GF-D8 (cell line): ENCODE measurements around the gene MYO1C.

Source experiments
- DNase-seq: peaks from one replicate; lab custom pipeline; 2025; lab: John Stamatoyannopoulos, UW

MYO1C gene

DNA sequence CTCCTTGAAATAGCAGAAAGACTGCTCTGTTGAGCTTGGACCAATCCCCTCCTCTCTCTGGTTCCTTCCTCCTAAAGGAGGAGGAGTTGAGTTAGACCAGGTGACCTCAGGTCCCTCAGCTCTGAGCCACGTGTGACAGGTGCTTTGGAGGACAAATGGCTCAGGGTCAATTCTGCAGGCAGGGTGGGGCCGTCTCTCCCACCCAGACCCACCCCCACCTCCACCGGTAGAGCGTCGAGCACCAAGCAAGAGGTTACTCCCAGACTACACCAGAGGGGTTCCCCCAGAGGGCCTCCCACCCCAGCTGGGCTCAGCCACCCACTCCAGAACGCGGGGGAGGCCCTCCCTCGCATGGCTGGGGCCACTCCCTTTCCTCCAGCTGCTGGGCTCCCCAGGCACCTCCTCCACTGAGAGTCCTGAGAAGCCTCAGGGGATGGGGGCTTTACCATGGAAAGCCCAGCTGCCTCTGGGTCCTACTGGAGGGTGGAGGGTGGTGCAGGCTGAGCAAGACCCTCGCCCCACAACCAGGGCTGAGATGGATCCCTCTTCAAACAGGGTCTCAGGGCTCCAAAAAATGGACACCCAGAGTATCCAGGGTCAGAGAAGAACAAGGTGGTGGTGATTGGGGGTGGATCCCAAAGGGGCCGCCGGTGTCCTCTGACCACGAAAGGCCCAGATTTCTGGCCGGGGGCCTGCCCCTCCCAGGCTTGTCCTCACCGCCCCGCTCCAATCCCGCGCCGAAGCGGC lies 7.6 kb downstream of the MYO1C start:
- no peak for DNase-seq

DNA sequence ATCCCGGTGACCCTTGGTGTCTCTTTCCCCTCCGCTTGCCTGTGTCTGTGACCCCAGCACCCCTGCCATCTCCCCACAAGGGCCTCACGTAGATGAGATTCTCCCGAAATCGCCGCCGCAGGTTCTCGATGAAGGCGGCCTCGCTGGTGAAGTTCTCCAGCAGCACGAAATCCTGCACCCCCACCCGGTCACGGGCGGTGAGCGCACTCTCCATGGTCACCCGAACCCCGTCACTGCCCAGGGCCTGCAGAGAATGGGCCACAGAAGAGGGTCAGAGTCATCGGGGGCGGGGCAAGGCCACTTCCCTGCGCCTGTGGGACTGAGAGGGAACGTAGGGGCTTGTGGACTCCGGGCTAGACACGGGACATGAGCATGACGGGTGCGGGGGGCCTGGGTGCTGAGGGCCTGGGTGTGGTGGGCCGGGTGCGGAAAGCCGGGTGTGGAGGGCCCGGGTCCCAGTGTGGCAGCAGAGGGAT lies 8.4 kb downstream of the MYO1C start:
- no peak for DNase-seq

DNA sequence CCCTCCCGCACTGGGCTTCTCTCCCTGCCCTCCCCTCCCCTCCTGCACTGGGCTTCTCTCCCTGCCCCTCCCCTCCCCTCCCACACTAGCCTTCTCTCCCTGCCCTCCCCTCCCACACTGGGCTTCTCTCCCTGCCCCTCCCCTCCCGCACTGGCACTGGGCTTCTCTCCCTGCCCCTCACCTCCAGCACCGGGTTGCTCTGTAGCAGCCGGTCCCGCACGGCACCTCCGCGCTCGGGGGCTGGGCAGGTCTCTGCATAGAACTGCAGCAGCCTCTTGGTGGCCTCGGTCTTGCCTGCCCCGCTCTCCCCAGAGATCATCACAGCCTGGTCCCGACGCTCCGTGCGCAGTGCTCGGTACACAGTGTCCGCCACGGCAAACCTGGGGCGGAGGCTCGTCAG lies 9.8 kb downstream of the MYO1C start:
- no peak for DNase-seq

DNA sequence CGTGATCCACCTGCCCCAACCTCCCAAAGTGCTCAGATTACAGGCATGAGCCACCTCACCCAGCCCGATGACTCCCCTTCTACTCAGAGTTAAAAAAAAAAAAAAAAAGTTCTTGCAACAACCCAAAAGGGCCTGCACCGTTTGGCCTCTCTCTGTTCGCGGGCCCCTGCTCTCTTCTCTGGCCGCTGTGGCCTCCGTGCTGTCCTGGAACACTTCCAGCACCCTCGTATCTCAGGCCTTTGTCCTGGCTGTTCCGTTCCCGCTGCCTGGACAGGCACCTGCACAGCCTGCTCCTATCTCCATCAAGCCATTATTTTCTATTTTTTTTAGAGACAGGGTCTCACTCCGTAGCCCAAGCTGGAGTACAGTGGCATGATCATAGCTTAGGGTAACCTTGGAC lies 10.8 kb downstream of the MYO1C start:
- DNase-seq, result no peak

DNA sequence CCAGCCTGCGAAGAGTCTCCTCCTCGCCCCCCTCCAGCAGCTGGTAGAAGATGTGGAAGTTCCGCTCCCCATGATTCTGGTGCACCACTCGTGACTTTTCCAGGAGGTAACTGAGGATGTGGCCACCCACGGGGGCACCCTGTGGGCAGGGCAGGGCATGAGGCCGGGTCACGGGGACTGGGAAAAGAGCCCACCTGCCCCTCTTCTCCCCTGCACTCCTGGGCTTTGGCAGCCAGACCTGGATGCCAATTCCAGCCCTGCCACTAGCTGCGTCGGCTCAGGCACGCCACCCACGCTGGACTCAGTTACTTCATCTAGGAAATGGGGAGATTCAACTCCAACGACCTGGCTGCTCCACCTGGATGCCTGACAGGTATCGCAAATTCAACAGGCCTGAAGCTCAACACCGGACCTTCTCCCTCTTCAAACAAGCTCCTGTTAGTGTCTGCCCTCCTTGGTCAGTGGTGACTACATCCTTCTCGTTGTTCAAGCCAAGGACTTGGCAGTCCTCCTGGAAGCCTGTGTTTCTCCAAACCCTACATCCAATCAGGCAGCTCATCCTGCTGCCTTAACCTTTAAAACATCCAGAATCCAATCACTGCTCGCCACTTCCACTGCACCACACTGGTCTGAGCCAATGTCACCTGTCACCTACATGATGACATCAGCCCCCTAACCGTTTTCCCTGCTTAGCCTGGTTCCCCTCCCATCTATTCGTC lies 11.6 kb downstream of the MYO1C start:
- DNase-seq, result no peak

DNA sequence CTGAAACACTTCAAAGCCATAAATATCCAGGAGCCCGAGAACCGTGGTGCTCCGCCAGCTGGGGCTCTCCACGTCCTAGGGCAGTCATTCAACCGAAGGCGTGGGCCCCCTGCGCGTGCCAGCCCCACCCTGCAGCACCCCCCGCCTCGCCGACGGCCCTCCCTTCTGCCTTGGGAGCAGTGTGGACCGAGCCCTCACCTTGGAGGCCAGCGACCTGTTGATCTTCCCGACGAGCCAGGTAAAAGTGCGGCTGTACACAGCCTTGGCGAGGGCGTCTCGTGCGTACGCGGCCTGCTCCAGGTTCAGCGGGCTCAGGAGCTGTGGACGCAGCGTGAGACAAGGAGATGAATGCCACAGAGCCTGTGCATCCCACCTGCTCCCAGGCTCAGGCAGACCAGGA lies 14.1 kb downstream of the MYO1C start:
- DNase-seq, result no peak

DNA sequence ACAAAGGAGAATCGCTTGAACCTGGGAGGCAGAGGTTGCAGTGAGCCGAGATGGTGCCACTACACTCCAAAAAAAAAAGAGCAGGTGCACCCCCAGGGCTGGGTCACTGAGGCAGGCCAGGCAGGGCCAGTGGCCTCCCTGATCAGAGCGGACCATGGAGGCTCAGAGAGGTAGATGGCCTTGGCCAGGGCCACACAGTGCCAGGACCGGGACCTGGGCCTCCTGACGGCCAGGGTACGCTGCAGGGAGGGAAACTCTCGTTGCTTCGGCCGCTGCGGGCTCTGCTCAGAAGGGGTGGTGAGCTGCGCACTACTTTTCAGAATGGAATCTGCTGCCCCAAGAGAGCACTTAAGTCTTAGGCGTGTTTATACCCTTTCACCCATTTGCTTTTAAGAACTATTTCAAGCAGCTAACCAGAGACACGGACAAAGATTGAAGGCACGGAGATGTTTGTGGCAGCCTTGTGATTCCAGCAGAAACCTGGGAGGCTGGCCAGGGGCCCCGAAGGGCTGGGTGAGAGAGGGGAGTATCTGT lies 17.1 kb downstream of the MYO1C start:
- DNase-seq, result no peak

DNA sequence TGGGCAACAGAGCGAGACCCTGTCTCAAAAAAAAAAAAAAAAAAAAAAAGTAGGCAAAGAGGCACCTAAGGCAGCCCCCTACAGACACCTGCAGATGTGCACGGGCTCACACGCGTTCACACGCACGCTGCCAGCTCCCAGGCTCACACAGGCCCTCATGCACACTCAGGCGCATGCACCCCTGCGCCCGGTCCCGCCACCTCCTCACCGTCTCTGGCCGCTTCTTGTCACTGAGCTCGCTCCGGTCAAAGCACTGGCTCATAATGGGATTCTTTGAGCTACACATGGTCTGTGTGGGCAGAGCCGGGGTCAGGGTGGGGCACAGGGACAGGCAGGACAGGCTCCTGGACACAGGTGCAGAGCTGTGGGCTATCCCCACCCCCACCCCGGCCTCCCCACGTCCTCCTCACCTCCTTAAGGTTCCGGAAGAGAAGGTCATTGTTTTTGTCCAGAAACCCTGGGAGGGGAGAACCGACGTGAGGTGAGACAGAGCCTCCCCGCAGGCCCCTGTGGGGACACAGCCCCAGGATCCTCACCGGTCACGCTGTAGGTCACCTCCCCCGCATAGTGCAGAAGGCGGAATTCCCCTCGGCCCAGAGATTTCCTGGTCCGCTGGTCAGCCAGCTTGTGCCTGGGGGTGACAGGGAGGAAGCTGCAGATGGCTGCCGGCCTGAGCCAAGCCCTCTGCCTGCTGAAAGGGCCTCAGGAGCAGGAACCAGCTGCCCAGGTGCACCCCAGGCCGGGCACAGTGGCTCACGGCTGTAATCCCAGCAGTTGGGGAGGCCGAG lies 17.9 kb downstream of the MYO1C start:
- no peak for DNase-seq

DNA sequence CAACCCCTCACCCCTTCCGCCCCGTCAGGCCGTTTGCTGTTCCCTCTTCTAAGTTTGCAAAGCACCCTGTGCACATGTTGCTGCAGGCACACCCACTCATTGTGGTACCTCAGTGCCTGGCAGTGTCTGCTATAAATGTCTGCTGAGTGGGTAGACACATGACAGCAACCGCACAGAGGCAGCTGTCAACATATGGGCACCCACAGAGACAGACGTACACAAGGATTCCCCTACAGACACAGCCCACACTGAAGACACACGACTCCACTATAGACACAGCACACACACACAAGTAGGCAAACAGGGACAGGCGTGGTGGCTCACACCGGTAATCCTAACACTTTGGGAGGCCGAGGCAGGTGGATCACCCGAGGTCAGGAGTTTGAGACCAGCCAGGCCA lies 18.6 kb downstream of the MYO1C start:
- no peak for DNase-seq

DNA sequence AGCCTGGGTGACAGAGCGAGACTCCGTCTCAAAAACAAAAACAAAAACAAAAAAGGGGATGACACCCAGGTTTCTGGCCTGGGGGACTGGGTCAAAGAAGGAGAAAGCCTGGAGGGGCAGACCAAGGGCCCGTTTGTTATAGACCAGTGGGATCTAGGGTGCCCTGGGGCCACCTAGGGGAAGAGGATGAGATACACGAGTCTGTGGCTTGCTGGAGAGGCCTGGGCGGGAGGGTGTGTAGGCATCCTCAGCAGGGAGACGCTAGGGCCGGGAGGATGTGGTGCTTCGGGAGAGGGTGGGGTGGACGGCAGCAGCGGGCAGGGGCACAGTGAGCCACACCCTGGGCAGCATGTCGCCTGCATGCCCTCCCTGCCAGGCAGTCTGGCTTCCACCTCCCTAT lies 19.3 kb downstream of the MYO1C start:
- no peak for DNase-seq

DNA sequence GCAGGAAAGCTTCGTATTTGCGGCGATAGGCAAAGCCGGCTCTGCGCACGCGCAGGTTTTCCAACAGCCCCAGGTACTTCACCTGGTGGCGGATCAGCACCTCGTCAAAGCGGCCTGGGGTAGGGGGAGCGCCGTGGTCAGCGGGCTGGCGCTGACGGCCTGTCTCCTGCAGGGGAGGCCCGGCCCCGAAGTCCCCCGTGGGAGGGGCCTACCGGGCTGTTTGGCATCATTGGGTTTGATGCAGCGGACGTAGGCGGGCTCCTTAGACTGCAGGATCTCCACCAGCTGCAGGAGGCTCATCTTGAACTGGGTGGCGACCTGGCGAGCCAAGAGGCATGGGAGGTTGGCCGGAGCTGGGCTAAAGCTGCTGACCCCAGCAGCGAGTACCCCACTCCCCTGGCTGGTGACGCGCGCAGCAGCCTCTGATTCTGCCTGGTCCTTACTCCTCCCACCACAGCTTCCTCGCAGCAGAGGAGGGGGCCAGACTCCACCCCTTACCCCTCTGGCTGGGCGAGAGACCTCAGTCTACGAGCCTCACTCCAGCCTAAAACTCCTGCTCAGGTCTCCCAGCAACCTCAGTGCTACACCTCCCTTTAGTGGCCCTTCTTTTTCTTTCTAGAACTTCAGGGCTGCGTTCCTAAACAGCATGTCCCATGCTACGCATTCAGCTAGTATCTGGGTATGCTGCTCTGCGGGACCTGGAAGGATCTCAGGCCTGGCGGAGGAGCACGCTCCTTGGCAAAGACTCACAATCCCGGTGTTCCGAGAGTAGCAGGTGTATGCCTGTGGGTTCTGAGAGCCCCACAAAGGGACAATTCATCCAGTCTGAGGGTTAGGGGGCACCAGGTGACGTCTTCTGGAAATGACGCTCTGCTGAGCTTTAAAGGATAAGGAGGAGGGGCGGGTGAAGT lies 20.3 kb downstream of the MYO1C start:
- no peak for DNase-seq

DNA sequence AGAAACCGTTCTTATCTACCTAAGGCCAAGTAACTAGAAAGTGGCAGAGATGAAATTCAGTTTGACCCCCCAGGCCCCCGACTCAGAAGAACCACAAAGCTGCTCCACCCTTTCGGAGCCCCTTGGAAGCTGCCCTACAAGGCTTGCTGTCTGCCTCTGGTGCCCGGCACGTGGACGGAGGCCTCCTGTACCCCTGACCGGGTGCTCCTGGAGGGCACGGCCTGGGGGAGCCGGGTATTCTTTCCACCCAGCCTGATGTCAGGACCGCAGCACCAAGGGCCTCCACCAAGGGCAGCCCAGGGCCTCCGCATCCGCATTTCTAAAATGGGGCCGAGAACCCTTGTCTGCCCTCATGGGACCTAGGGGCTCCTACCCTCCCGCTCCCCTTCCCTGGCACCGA lies 21.0 kb downstream of the MYO1C start:
- no peak for DNase-seq

DNA sequence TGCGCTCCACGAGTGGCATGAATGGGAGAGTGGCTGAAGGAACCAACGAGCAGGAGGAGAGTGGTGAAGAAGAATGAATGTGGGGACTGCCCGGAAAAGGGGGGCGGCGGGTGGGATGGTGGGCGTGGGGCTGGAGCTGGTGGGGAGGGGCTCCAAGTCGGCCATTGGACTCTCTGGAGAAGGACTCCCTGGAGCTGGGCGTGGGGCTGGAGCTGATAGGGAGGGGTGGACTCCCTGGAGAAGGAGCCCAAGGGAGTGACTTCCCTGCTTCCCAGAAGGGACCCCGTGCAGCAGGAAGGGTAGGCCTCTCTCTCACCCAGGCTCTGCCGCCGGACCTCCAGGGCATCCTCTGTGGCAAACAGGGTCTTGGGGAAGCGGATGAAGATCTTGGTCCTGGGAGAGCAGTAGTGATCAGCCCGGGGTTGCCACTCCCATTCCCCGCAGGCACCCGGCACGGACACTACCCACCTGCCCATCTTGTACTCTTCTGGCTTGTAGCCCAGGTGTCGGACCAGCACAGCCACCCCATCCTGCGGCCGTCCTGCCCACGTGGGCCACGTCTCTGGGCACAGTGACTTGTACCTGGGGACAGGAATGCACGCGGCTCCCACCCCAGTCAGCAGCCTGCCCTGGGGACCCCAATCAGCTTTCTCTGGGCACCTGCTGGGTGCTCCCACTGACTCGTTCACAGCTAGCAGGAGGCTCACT lies 21.6 kb downstream of the MYO1C start:
- DNase-seq, result no peak

DNA sequence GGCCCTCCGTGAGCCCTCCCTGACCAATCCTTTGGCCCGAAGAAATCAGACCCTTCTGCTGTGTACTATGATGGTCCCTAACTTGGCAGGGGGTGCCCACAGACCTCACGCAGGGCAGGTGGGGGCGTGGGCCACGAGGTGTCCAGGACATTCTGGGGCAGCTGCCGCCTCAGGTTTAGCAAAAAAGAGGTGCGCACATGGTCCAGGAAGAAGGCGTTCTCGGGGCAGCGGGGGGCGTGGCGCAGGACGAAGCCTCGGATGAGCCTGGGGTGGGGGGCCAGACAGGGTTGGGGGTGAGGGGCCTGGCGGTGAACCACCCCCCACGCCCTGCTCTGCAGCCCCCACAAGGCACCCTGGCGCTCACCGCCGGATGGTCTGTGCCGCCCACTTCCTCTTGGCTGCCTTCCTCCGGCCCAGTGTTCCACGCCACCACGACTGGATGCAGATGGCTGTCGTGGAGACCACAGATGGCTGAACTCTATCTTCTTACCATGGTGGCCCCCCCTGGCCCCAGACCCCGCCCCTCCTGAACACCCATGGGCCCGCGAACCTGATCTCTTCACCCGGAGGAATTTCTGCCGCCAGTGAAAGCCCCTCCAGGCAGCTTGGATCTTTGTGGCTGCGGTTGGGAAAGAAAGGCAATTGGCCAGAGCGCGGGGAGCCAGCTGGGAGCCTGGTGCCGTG lies 22.3 kb downstream of the MYO1C start:
- DNase-seq, result no peak

DNA sequence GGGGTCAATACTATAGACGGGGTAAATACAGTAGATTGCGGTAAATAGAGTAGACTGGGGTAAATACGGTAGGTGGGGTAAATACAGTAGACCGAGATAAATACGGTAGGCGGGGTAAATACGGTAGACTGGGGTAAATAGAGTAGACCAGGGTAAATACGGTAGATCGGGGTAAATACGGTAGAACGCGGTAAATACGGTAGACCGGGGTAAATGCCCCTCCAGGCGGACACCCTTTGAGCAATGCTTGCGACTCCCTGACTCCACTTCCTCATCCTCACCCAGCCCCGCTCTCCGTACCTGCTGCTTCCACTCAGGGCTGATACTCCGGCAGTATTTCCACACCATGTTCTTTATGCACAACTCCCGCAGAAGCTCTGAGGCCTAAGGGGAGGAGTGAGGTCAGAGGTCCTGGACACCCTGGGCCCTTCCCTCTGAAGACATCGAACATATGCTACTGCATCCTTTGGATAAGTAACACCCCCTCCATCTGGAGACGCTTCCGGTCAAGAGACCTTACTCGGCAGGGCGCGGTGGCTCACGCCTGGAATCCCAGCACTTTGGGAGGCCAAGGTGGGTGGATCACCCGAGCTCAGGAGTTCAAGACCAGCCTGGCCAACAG lies 23.1 kb downstream of the MYO1C start:
- no peak for DNase-seq

DNA sequence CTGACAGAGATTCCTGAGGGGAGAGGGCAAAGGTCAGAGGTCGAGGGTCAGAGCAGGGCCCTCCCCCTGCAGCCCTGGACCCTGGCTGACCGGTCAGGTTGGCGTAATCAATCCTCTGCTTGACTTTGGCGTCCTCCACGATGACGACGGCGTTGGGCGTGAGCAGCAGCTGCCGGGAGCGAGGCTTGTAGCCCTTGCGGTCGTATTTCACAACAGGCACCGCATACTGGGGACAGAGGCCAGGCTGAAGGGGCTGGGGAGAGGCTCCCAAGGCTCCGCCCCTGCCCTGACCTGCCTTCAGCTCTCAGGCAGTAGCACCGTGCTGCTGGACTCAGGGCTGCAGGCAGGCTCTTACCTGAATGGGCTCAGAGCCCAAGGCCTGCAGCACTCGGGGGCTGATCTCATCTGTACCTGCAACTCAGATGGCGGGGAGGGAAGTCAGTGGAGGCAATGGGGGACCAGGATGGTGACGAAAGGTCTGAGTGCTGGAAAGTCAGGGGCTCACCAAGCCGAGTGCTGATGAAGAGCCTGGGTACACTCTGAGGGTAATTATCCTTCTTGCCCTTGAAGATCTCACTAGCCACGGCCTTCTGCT lies 24.5 kb downstream of the MYO1C start:
- no peak for DNase-seq

DNA sequence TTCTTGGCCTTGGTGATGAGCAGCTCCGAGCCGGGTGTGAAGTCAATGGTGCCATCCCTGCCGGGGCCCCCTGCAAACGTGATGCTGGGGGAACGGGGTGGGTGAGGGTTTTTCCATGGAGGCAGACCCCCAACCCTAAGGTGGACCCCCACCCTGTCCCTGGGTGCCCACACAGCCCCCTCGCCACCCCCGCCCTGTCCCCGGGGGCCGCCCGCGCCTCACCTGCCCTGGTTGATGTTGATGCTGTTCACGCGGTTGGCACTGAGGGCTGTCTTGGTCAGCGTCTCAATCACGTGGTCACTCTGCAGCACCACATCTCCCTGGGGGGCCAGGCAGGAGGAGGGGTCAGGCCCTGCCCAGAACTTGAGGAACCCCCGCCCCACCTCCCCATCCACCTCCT lies 25.2 kb downstream of the MYO1C start:
- DNase-seq, result no peak

DNA sequence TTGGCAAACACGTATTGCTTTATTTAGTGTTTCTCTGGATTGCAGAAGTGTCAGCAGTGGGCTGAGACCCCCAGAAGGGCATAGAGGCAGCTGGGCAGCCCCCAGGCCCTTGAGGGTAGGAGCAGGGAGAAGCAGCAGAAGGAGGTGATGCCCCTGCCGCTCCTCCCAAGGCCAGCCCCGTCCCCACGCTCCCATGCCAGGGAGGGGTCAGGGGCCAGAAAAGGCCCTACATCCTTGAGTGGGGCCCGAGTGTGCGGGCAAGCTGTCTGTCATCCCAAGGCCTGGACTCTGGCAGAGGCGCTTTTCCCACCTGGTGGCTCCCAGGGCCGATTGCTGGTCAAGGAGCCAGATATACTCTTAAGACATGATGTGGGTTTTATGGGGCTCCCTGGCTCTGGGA lies 28.3 kb downstream of the MYO1C start:
- no peak for DNase-seq
